GM19463 (cell line): ENCODE results near the gene HOXB6.

Source experiments
- ATAC-seq: cut with Tn5 transposase; IDR thresholded peaks from one replicate; pipeline ENCODE4 v1.9.1; 2021; ENCODE audit warnings: mild to moderate bottlenecking, moderate library complexity; ENCODE audit not compliant: unreplicated experiment

The HOXB6 gene

GRCh38 chr17:48636177-48637018, 31.6 kb upstream of the HOXB6 start:
- ATAC-seq: peak; percentile 63

- no peak for ATAC-seq
These were observed 29.9 kb upstream of the HOXB6 start for GRCh38 chr17:48634493-48635208.

- ATAC-seq: no peak
These were observed 28.5 kb upstream of the HOXB6 start for GRCh38 chr17:48633266-48633677.

- no peak for ATAC-seq
These were observed 27.9 kb upstream of the HOXB6 start for GRCh38 chr17:48632579-48633265.

GRCh38 chr17:48631693-48632578, 27.1 kb upstream of the HOXB6 start:
- peak; percentile 47 for ATAC-seq

GRCh38 chr17:48630925-48631692, 26.3 kb upstream of the HOXB6 start:
- ATAC-seq: no peak

GRCh38 chr17:48630009-48630924, 25.5 kb upstream of the HOXB6 start:
- ATAC-seq: no peak

- no peak for ATAC-seq
These were observed 24.6 kb upstream of the HOXB6 start for GRCh38 chr17:48629411-48629759.

- ATAC-seq: no peak
These were observed 24.0 kb upstream of the HOXB6 start for GRCh38 chr17:48628649-48629410.

- no peak for ATAC-seq
These were observed 23.1 kb upstream of the HOXB6 start for GRCh38 chr17:48627623-48628521.

- ATAC-seq: no peak
These were observed 22.4 kb upstream of the HOXB6 start for GRCh38 chr17:48627118-48627597.

- ATAC-seq: no peak
These were observed 21.7 kb upstream of the HOXB6 start, which contains the start of gene HOXB9 for GRCh38 chr17:48626245-48627117. Gene HOXB9 (minus strand): TSS chr17:48626358. CDS start chr17:48626269, 89 bp downstream.

- no peak for ATAC-seq
These were observed 20.9 kb upstream of the HOXB6 start for GRCh38 chr17:48625495-48626244.

GRCh38 chr17:48624544-48625494, 20.0 kb upstream of the HOXB6 start:
- ATAC-seq: no peak
